ENCODE measurements around the gene PNLDC1. TPM values are rescaled to one million over a fixed set of nuclear protein-coding genes. Genes with fewer than 3 reads are reported as not detected.
"Not testable (repeated sequence)": the region's sequence is repeated elsewhere in the genome, so short reads cannot be mapped to it uniquely, and the experiment has no call there.

Gene PNLDC1
- total RNA-seq, 2 experiments from 2014 or later: 0.57 to 0.79 TPM

GRCh38 chr6:159836718-159837490 lies 36.8 kb downstream of the PNLDC1 start:
- ChIA-PET POLR2A (no interaction called here), CTCF (no interaction called here)
- Mint-ChIP-seq H3K4me1 (ENCODE audit: low read depth) (peaks cover 18% of the 10 kb centered on the region), H3K9me3 (ENCODE audit: insufficient read depth) (no peaks in the 10 kb centered on the region), H3K27ac (no peak overlapping the region), H3K36me3 (ENCODE audit: low read depth) (no peaks in the 10 kb centered on the region), H3K4me3 (no peak overlapping the region), H3K27me3 (ENCODE audit: low read depth) (peaks cover 5% of the 10 kb centered on the region)
- ATAC-seq (no peak), DNase-seq (no peak)

GRCh38 chr6:159837511-159837910 lies 37.4 kb downstream of the PNLDC1 start:
- no peak for DNase-seq
- ChIA-PET POLR2A (interaction anchor here (0.6 kb wide), 1 partner anchor 9 kb away, joined by 5 read pairs; no protein-coding TSS in a partner anchor), CTCF (interaction anchor here (0.6 kb wide), 1 partner anchor 10 kb away, joined by 4 read pairs; no protein-coding TSS in a partner anchor)
- no peaks in the 10 kb centered on the region for H3K36me3 Mint-ChIP-seq (ENCODE audit: low read depth)
- ATAC-seq: no peak
- no peaks in the 10 kb centered on the region for H3K9me3 Mint-ChIP-seq (ENCODE audit: insufficient read depth)
- no peak overlapping the region for H3K27ac Mint-ChIP-seq
- H3K27me3 Mint-ChIP-seq (ENCODE audit: low read depth): peaks cover 5% of the 10 kb centered on the region
- peaks cover 18% of the 10 kb centered on the region for H3K4me1 Mint-ChIP-seq (ENCODE audit: low read depth)
- H3K4me3 Mint-ChIP-seq: no peak overlapping the region

- POLR2A ChIA-PET: interaction anchor here (0.6 kb wide), 1 partner anchor 10 kb away, joined by 5 read pairs; no protein-coding TSS in a partner anchor
- peaks cover 5% of the 10 kb centered on the region for H3K27me3 Mint-ChIP-seq (ENCODE audit: low read depth)
- peaks cover 16% of the 10 kb centered on the region for H3K4me1 Mint-ChIP-seq (ENCODE audit: low read depth)
- no peak overlapping the region for H3K27ac Mint-ChIP-seq
- no peak overlapping the region for H3K4me3 Mint-ChIP-seq
- CTCF ChIA-PET: interaction anchor here (0.6 kb wide), 1 partner anchor 9 kb away, joined by 4 read pairs; no protein-coding TSS in a partner anchor
- no peaks in the 10 kb centered on the region for H3K36me3 Mint-ChIP-seq (ENCODE audit: low read depth)
- ATAC-seq: no peak
- H3K9me3 Mint-ChIP-seq (ENCODE audit: insufficient read depth): no peaks in the 10 kb centered on the region
- no peak for DNase-seq
These were observed 38.1 kb downstream of the PNLDC1 start for GRCh38 chr6:159838020-159838744.

- Mint-ChIP-seq H3K27me3 (ENCODE audit: low read depth) (peaks cover 5% of the 10 kb centered on the region), H3K4me1 (ENCODE audit: low read depth) (peaks cover 5% of the 10 kb centered on the region), H3K36me3 (ENCODE audit: low read depth) (no peaks in the 10 kb centered on the region), H3K4me3 (no peak overlapping the region), H3K9me3 (ENCODE audit: insufficient read depth) (no peaks in the 10 kb centered on the region), H3K27ac (no peak overlapping the region)
- ChIA-PET POLR2A (no interaction called here), CTCF (no interaction called here)
- no peak for ATAC-seq
- DNase-seq: no peak
These were observed 42.0 kb downstream of the PNLDC1 start for GRCh38 chr6:159842035-159842434.

GRCh38 chr6:159844737-159845645 lies 44.9 kb downstream of the PNLDC1 start:
- peaks cover 7% of the 10 kb centered on the region for H3K9me3 Mint-ChIP-seq (ENCODE audit: insufficient read depth)
- H3K4me3 Mint-ChIP-seq: no peak overlapping the region
- ChIA-PET CTCF (interaction anchor here (1.7 kb wide), 1 partner anchor 12 kb away, joined by 5 read pairs; no protein-coding TSS in a partner anchor), POLR2A (no interaction called here)
- H3K27me3 Mint-ChIP-seq (ENCODE audit: low read depth): peaks cover 2% of the 10 kb centered on the region
- H3K4me1 Mint-ChIP-seq (ENCODE audit: low read depth): peaks cover 8% of the 10 kb centered on the region
- ATAC-seq (no peak), DNase-seq (no peak)
- H3K27ac Mint-ChIP-seq: no peak overlapping the region
- peaks cover 2% of the 10 kb centered on the region for H3K36me3 Mint-ChIP-seq (ENCODE audit: low read depth)

- H3K4me3 Mint-ChIP-seq; H3K27ac Mint-ChIP-seq; H3K4me1 Mint-ChIP-seq (ENCODE audit: low read depth); ATAC-seq; H3K36me3 Mint-ChIP-seq (ENCODE audit: low read depth); POLR2A ChIA-PET; H3K27me3 Mint-ChIP-seq (ENCODE audit: low read depth); H3K9me3 Mint-ChIP-seq (ENCODE audit: insufficient read depth); CTCF ChIA-PET; DNase-seq: not testable (repeated sequence)
These were observed 48.5 kb downstream of the PNLDC1 start for GRCh38 chr6:159848552-159848951.

GRCh38 chr6:159849851-159850250 lies 49.8 kb downstream of the PNLDC1 start:
- POLR2A ChIA-PET; H3K27ac Mint-ChIP-seq; H3K4me3 Mint-ChIP-seq; ATAC-seq; CTCF ChIA-PET; H3K27me3 Mint-ChIP-seq (ENCODE audit: low read depth); H3K36me3 Mint-ChIP-seq (ENCODE audit: low read depth); H3K4me1 Mint-ChIP-seq (ENCODE audit: low read depth); H3K9me3 Mint-ChIP-seq (ENCODE audit: insufficient read depth); DNase-seq: not testable (repeated sequence)

- H3K36me3 Mint-ChIP-seq (ENCODE audit: low read depth): peaks cover 2% of the 10 kb centered on the region
- CTCF ChIA-PET: interaction anchor here (0.8 to 2.4 kb wide), 11 partner anchors 10 to 267 kb away, joined by 3 to 13 read pairs (median 4); partner anchors contain the start of genes ACAT2, MRPL18 and TCP1
These were observed 52.8 kb downstream of the PNLDC1 start for GRCh38 chr6:159852877-159853276.

GRCh38 chr6:159853754-159854153 lies 53.7 kb downstream of the PNLDC1 start:
- no peak for ATAC-seq
- CTCF ChIA-PET: interaction anchor here (0.7 to 1.5 kb wide), 5 partner anchors 9 to 162 kb away, joined by 3 to 4 read pairs (median 4); partner anchors contain the start of gene ACAT2
- H3K27me3 Mint-ChIP-seq (ENCODE audit: low read depth): peaks cover 22% of the 10 kb centered on the region
- peaks cover 2% of the 10 kb centered on the region for H3K36me3 Mint-ChIP-seq (ENCODE audit: low read depth)
- POLR2A ChIA-PET: no interaction called here
- peaks cover 3% of the 10 kb centered on the region for H3K4me1 Mint-ChIP-seq (ENCODE audit: low read depth)
- no peak overlapping the region for H3K27ac Mint-ChIP-seq
- no peak overlapping the region for H3K4me3 Mint-ChIP-seq
- no peaks in the 10 kb centered on the region for H3K9me3 Mint-ChIP-seq (ENCODE audit: insufficient read depth)
- DNase-seq: no peak

More at GRCh38 chr6:159852877-159853276, 52.8 kb downstream of the PNLDC1 start:
- Mint-ChIP-seq H3K4me3 (no peak overlapping the region), H3K27me3 (ENCODE audit: low read depth) (peaks cover 19% of the 10 kb centered on the region), H3K27ac (no peak overlapping the region), H3K4me1 (ENCODE audit: low read depth) (peaks cover 3% of the 10 kb centered on the region), H3K9me3 (ENCODE audit: insufficient read depth) (peaks cover 5% of the 10 kb centered on the region)
- peak; percentile 44 for DNase-seq
- ATAC-seq: peak; percentile 57
- POLR2A ChIA-PET: no interaction called here

- POLR2A ChIA-PET: no interaction called here
- ATAC-seq: no peak
- H3K9me3 Mint-ChIP-seq (ENCODE audit: insufficient read depth): no peaks in the 10 kb centered on the region
- H3K4me3 Mint-ChIP-seq: no peak overlapping the region
- H3K36me3 Mint-ChIP-seq (ENCODE audit: low read depth): no peaks in the 10 kb centered on the region
- H3K27me3 Mint-ChIP-seq (ENCODE audit: low read depth): peaks cover 22% of the 10 kb centered on the region
- H3K4me1 Mint-ChIP-seq (ENCODE audit: low read depth): no peaks in the 10 kb centered on the region
- H3K27ac Mint-ChIP-seq: no peak overlapping the region
- DNase-seq: no peak
- CTCF ChIA-PET: interaction anchor here (0.8 to 1.1 kb wide), 3 partner anchors 64 to 135 kb away, joined by 3 read pairs; no protein-coding TSS in a partner anchor
These were observed 54.9 kb downstream of the PNLDC1 start for GRCh38 chr6:159854959-159855358.

- Mint-ChIP-seq H3K27me3 (ENCODE audit: low read depth) (peaks cover 23% of the 10 kb centered on the region), H3K36me3 (ENCODE audit: low read depth) (no peaks in the 10 kb centered on the region), H3K4me1 (ENCODE audit: low read depth) (peaks cover 15% of the 10 kb centered on the region), H3K27ac (no peak overlapping the region), H3K4me3 (no peak overlapping the region), H3K9me3 (ENCODE audit: insufficient read depth) (no peaks in the 10 kb centered on the region)
- ATAC-seq (no peak), DNase-seq (no peak)
- POLR2A ChIA-PET: no interaction called here
- CTCF ChIA-PET: no interaction called here
These were observed 58.2 kb downstream of the PNLDC1 start for GRCh38 chr6:159858259-159858658.
